ENCODE results near the gene CASKIN2. TPM values are rescaled to one million over a fixed set of nuclear protein-coding genes. Genes with fewer than 3 reads are reported as not detected.

Gene CASKIN2
- total RNA-seq, 1 experiment from 2014 or later, result 40.0 TPM

DNA sequence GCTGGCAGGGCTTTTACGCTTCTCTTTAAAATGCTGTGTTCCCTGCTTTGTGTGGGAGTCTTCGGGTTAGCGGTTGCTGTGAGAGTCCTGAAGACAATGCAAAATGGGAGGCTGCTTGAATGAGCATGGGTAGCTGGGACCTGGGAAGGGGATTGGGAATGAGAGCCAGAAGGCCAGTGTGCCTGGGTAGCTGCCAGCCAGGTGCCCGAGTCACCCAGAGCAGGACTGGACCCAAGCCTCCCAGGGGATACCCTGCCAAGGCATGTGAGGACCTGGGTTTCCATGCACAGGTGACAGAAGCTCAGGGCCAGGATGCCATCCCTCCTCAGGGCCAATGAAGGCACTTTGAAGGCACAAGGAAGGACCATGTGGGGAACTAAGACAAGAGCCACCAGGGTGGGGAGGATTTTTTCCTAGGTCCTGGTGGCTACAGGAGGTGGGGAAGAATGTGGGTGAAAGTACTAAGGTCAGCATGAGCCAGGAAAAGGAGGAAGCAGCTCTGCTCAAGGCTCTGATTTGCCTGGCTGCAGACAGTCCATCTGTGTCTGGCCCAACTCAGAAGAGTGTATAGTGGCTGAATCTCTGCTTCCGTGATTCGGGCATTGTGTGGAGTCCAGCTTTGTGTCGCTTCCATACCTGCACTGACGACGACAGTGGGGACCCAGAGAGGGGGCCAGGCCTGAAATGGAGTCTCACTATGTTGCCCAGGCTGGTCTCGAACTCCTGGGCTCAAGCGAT, 38.4 kb downstream of the CASKIN2 start:
- H3K27me3 ChIP-seq (ENCODE audit: control insufficient read depth, insufficient read depth, low read length), result no peaks in the 10 kb centered on the region

DNA sequence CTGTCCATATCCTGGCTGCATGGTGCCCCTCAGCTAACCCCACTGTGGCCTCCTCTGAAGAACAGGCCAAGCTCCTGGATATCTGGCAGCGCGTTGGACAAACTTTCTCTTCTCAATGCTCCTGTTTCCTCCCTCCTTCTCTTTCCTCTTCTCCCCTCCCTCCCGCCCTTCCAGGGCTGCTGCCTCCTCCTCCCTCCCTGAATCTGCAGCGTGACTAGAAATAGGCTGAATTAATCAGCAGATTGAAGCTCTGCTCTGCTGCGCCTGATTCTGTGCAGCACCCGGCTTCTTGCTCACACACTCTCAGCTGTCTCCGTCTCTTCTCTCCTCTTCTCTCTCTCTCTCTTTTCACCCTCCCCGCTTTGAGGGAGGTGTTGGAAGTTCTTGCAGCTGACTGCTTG, 39.1 kb downstream of the CASKIN2 start:
- intact Hi-C loops (cut with micrococcal nuclease; ENCODE audit: unreplicated experiment) (no loop called here), in situ Hi-C loops (cut with HindIII; ENCODE audit: low pct_unique_long_range_greater_than_20kb, low sequenced_read_pairs) (no loop called here)
- ChIA-PET CTCF (no interaction called here), POLR2A (no interaction called here)
- DNase-seq (ENCODE audit: low read depth, low spot score), result no peak
- Histone ChIP-seq H3K4me1 (ENCODE audit: control insufficient read depth, insufficient read depth, low read length) (no peaks in the 10 kb centered on the region), H3K36me3 (ENCODE audit: control insufficient read depth, insufficient read depth, low read length) (no peaks in the 10 kb centered on the region), H3K27me3 (ENCODE audit: control insufficient read depth, insufficient read depth, low read length) (no peaks in the 10 kb centered on the region), H3K4me3 (ENCODE audit: low read depth in 2 of 2, low read length in 2 of 2) (no peak overlapping the region), H3K27ac (ENCODE audit: low read length) (no peak overlapping the region), H3K9me3 (ENCODE audit: control insufficient read depth, insufficient read depth, low read depth, low read length) (no peaks in the 10 kb centered on the region)
- no peak for ATAC-seq
- TF ChIP-seq, protein P1, sequence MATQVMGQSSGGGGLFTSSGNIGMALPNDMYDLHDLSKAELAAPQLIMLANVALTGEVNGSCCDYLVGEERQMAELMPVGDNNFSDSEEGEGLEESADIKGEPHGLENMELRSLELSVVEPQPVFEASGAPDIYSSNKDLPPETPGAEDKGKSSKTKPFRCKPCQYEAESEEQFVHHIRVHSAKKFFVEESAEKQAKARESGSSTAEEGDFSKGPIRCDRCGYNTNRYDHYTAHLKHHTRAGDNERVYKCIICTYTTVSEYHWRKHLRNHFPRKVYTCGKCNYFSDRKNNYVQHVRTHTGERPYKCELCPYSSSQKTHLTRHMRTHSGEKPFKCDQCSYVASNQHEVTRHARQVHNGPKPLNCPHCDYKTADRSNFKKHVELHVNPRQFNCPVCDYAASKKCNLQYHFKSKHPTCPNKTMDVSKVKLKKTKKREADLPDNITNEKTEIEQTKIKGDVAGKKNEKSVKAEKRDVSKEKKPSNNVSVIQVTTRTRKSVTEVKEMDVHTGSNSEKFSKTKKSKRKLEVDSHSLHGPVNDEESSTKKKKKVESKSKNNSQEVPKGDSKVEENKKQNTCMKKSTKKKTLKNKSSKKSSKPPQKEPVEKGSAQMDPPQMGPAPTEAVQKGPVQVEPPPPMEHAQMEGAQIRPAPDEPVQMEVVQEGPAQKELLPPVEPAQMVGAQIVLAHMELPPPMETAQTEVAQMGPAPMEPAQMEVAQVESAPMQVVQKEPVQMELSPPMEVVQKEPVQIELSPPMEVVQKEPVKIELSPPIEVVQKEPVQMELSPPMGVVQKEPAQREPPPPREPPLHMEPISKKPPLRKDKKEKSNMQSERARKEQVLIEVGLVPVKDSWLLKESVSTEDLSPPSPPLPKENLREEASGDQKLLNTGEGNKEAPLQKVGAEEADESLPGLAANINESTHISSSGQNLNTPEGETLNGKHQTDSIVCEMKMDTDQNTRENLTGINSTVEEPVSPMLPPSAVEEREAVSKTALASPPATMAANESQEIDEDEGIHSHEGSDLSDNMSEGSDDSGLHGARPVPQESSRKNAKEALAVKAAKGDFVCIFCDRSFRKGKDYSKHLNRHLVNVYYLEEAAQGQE (IDR thresholded peaks at IDR 0.05; ENCODE audit: insufficient read depth in 1 of 2, low read depth in 2 of 2, low read length in 1 of 2), result no peak
- TF ChIP-seq TCF7L2 (IDR thresholded peaks at IDR 0.05; ENCODE audit: low read depth, low read length) (no peak), SIN3A (IDR thresholded peaks at IDR 0.05; ENCODE audit: borderline replicate concordance, insufficient read depth, low read depth, low read length) (no peak), POLR2AphosphoS5 (IDR thresholded peaks at IDR 0.05; ENCODE audit: low read depth, low read length) (no peak)
- TF ChIP-seq, protein P2, sequence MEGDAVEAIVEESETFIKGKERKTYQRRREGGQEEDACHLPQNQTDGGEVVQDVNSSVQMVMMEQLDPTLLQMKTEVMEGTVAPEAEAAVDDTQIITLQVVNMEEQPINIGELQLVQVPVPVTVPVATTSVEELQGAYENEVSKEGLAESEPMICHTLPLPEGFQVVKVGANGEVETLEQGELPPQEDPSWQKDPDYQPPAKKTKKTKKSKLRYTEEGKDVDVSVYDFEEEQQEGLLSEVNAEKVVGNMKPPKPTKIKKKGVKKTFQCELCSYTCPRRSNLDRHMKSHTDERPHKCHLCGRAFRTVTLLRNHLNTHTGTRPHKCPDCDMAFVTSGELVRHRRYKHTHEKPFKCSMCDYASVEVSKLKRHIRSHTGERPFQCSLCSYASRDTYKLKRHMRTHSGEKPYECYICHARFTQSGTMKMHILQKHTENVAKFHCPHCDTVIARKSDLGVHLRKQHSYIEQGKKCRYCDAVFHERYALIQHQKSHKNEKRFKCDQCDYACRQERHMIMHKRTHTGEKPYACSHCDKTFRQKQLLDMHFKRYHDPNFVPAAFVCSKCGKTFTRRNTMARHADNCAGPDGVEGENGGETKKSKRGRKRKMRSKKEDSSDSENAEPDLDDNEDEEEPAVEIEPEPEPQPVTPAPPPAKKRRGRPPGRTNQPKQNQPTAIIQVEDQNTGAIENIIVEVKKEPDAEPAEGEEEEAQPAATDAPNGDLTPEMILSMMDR (IDR thresholded peaks at IDR 0.05), result no peak
- no TSS peak for BruUV-seq (replicated peaks)

More for the DNA sequence above, 38.4 kb downstream of the CASKIN2 start:
- no peak for TF ChIP-seq SIN3A (IDR thresholded peaks at IDR 0.05; ENCODE audit: borderline replicate concordance, insufficient read depth, low read depth, low read length)
- TF ChIP-seq TCF7L2 (IDR thresholded peaks at IDR 0.05; ENCODE audit: low read depth, low read length), result no peak
- TF ChIP-seq, protein P1 (IDR thresholded peaks at IDR 0.05; ENCODE audit: insufficient read depth in 1 of 2, low read depth in 2 of 2, low read length in 1 of 2), result no peak
- TF ChIP-seq, protein P2 (IDR thresholded peaks at IDR 0.05), result no peak
- TF ChIP-seq POLR2AphosphoS5 (IDR thresholded peaks at IDR 0.05; ENCODE audit: low read depth, low read length), result no peak
- TSS peak; percentile 49 for BruUV-seq (replicated peaks)
- no peak for DNase-seq (ENCODE audit: low read depth, low spot score)
- H3K4me1 ChIP-seq (ENCODE audit: control insufficient read depth, insufficient read depth, low read length), result no peaks in the 10 kb centered on the region
- H3K4me3 ChIP-seq (ENCODE audit: low read depth in 2 of 2, low read length in 2 of 2), result no peak overlapping the region
- no peak for ATAC-seq
- in situ Hi-C loops (cut with HindIII; ENCODE audit: low pct_unique_long_range_greater_than_20kb, low sequenced_read_pairs) (no loop called here), intact Hi-C loops (cut with micrococcal nuclease; ENCODE audit: unreplicated experiment) (no loop called here)
- no peaks in the 10 kb centered on the region for H3K36me3 ChIP-seq (ENCODE audit: control insufficient read depth, insufficient read depth, low read length)
- no peaks in the 10 kb centered on the region for H3K9me3 ChIP-seq (ENCODE audit: control insufficient read depth, insufficient read depth, low read depth, low read length)
- ChIA-PET POLR2A (no interaction called here), CTCF (interaction anchor here (0.5 kb wide), 1 partner anchor 151 kb away, joined by 6 read pairs; no protein-coding TSS in a partner anchor)
- no peak overlapping the region for H3K27ac ChIP-seq (ENCODE audit: low read length)

Measured in Panc1 (cell line).